Measurements from ENCODE around the gene PCDHB12. TPM values are rescaled to one million over a fixed set of nuclear protein-coding genes. Genes with fewer than 3 reads are reported as not detected.

Gene PCDHB12
- total and polyA plus RNA-seq, 2 of the 13 experiments (the other 11 are each of a cell fraction or from before 2014, with no cell fraction given) = 0.03 to 0.04 TPM

- FAIRE-seq = no peak
- no peak for ATAC-seq
- no TSS peak for BruUV-seq (replicated peaks)
- no peaks in the 10 kb centered on the region; a peak in 1 of 5 replicates for H3K27me3 ChIP-seq (ENCODE audit: control insufficient read depth in 1 of 2, insufficient read depth in 2 of 2, low read length in 2 of 2)
- DNase-seq (ENCODE audit: low spot score) = no peak
- no peaks in the 10 kb centered on the region for H3K79me2 ChIP-seq (ENCODE audit: insufficient read depth, low read length)
- H3K4me1 ChIP-seq (ENCODE audit: insufficient read depth, low read length) = no peaks in the 10 kb centered on the region
- ChIA-PET POLR2A (no interaction called here), CTCF (ENCODE audit: low intra/inter-chr PET ratio, low total read pairs) (no interaction called here)
- H3K4me2 ChIP-seq (ENCODE audit: low read depth, low read length) = no peak overlapping the region
- peaks cover 94% of the 10 kb centered on the region for H3K9me3 ChIP-seq (ENCODE audit: low read length)
- no peak overlapping the region for H3K27ac ChIP-seq (ENCODE audit: extremely low read length, insufficient read depth, low read length)
- TF ChIP-seq SCMH1 (CRISPR knock-in tag; IDR thresholded peaks at IDR 0.05; ENCODE audit: borderline replicate concordance) (no peak), TCF7L2 (IDR thresholded peaks at IDR 0.05; ENCODE audit: low read depth, low read length) (no peak), XBP1 (CRISPR knock-in tag; IDR thresholded peaks at IDR 0.05) (no peak), ZNF616 (CRISPR knock-in tag; IDR thresholded peaks at IDR 0.05; ENCODE audit: low read depth) (no peak), SSRP1 (CRISPR knock-in tag; IDR thresholded peaks at IDR 0.05) (no peak)
- TF ChIP-seq, protein P1, sequence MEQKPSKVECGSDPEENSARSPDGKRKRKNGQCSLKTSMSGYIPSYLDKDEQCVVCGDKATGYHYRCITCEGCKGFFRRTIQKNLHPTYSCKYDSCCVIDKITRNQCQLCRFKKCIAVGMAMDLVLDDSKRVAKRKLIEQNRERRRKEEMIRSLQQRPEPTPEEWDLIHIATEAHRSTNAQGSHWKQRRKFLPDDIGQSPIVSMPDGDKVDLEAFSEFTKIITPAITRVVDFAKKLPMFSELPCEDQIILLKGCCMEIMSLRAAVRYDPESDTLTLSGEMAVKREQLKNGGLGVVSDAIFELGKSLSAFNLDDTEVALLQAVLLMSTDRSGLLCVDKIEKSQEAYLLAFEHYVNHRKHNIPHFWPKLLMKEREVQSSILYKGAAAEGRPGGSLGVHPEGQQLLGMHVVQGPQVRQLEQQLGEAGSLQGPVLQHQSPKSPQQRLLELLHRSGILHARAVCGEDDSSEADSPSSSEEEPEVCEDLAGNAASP (CRISPR knock-in tag; IDR thresholded peaks at IDR 0.05; ENCODE audit: borderline replicate concordance) = no peak
- in situ Hi-C loops (cut with HindIII; ENCODE audit: extremely low pct_ligation_motif_present, low pct_unique_long_range_greater_than_20kb) = loop anchor here (25.0 kb wide), 1 partner anchor 496 kb away; no protein-coding TSS in a partner anchor
- no peak overlapping the region for H3K9ac ChIP-seq (ENCODE audit: insufficient read depth, low read depth, low read length)
- intact Hi-C loops (cut with micrococcal nuclease; ENCODE audit: unreplicated experiment) = no loop called here
- no peak overlapping the region for H2AFZ ChIP-seq (ENCODE audit: low read length)
- H3K4me3 ChIP-seq (replicated peaks in 1 of 3; ENCODE audit: insufficient read depth in 1 of 3, low read depth in 2 of 3, low read length in 3 of 3) = no peak overlapping the region
- no peaks in the 10 kb centered on the region for H3K36me3 ChIP-seq (replicated peaks in 1 of 2; ENCODE audit: control insufficient read depth in 1 of 2, insufficient read depth in 2 of 2, low read length in 2 of 2)
- H4K20me1 ChIP-seq (ENCODE audit: insufficient read depth, low read length) = no peaks in the 10 kb centered on the region
Observed at GRCh38 chr5:141258464-141258863, 49.9 kb downstream of the PCDHB12 start.

- Histone ChIP-seq H3K9me3 (ENCODE audit: low read length) (peaks cover 94% of the 10 kb centered on the region), H3K4me1 (ENCODE audit: insufficient read depth, low read length) (no peaks in the 10 kb centered on the region), H3K27ac (ENCODE audit: extremely low read length, insufficient read depth, low read length) (no peak overlapping the region), H3K4me3 (replicated peaks in 1 of 3; ENCODE audit: insufficient read depth in 1 of 3, low read depth in 2 of 3, low read length in 3 of 3) (no peak overlapping the region), H3K4me2 (ENCODE audit: low read depth, low read length) (no peak overlapping the region), H3K36me3 (replicated peaks in 1 of 2; ENCODE audit: control insufficient read depth in 1 of 2, insufficient read depth in 2 of 2, low read length in 2 of 2) (no peaks in the 10 kb centered on the region), H3K27me3 (ENCODE audit: control insufficient read depth in 1 of 2, insufficient read depth in 2 of 2, low read length in 2 of 2) (no peaks in the 10 kb centered on the region; a peak in 1 of 5 replicates), H4K20me1 (ENCODE audit: insufficient read depth, low read length) (no peaks in the 10 kb centered on the region), H3K9ac (ENCODE audit: insufficient read depth, low read depth, low read length) (no peak overlapping the region), H3K79me2 (ENCODE audit: insufficient read depth, low read length) (no peaks in the 10 kb centered on the region), H2AFZ (ENCODE audit: low read length) (no peak overlapping the region)
- FAIRE-seq (no peak), ATAC-seq (no peak), DNase-seq (ENCODE audit: low spot score) (no peak)
- POLR2A ChIA-PET = no interaction called here
- intact Hi-C loops (cut with micrococcal nuclease; ENCODE audit: unreplicated experiment) = no loop called here
- CTCF ChIA-PET (ENCODE audit: low intra/inter-chr PET ratio, low total read pairs) = no interaction called here
- in situ Hi-C loops (cut with HindIII; ENCODE audit: extremely low pct_ligation_motif_present, low pct_unique_long_range_greater_than_20kb) = loop anchor here (25.0 kb wide), 1 partner anchor 497 kb away; no protein-coding TSS in a partner anchor
- BruUV-seq (replicated peaks) = no TSS peak
- no peak for TF ChIP-seq ZNF749 (CRISPR knock-in tag; IDR thresholded peaks at IDR 0.05; ENCODE audit: borderline replicate concordance)
- no peak for TF ChIP-seq ZNF691 (CRISPR knock-in tag; IDR thresholded peaks at IDR 0.05; ENCODE audit: borderline replicate concordance, low read depth)
- TF ChIP-seq ZNF572 (CRISPR knock-in tag; IDR thresholded peaks at IDR 0.05) = no peak
- no peak for TF ChIP-seq IKZF4 (CRISPR knock-in tag; IDR thresholded peaks at IDR 0.05; ENCODE audit: borderline replicate concordance, low read depth, not compliant biosample characterization)
- no peak for TF ChIP-seq ZNF333 (CRISPR knock-in tag; IDR thresholded peaks at IDR 0.05; ENCODE audit: borderline replicate concordance)
- TF ChIP-seq ZNF138 (CRISPR knock-in tag; IDR thresholded peaks at IDR 0.05; ENCODE audit: low read depth) = no peak
- TF ChIP-seq ZNF383 (CRISPR knock-in tag; IDR thresholded peaks at IDR 0.05; ENCODE audit: borderline replicate concordance) = no peak
- TF ChIP-seq PAXIP1 (CRISPR knock-in tag; conservative IDR thresholded peaks at IDR 0.05) = no peak
Observed at GRCh38 chr5:141258948-141259347, 50.4 kb downstream of the PCDHB12 start.
